DOHH2 (cell line): ENCODE results near the gene KCNQ1.

ENCODE experiments used
- CTCF ChIP-seq: fragments of 200-600 bp; sonication (generic); IDR thresholded peaks from one replicate; pipeline ENCODE4 v1.5.1; 2014; ENCODE audit warnings: antibody characterized with exemption, mild to moderate bottlenecking, low read depth, low read length; ENCODE audit not compliant: poor library complexity, severe bottlenecking
- EZH2phosphoT487 ChIP-seq: fragments of 200-600 bp; sonication (generic); IDR thresholded peaks from 2 replicates; pipeline ENCODE4 v1.6.1; 2017; ENCODE audit warnings: borderline replicate concordance, mild to moderate bottlenecking, antibody characterized with exemption, low read length, moderate library complexity, mixed read lengths

GRCh38 chr11:2547806-2548205 is 103.0 kb downstream of the KCNQ1 start:
- TF ChIP-seq CTCF (no peak), EZH2phosphoT487 (no peak)
